Activated naive CD4-positive, alpha-beta T cell treated with Interleukin-2 at 50 U/mL for 16 hours (primary cell): Measurements from ENCODE around the gene SHOC1.
"Not testable (repeated sequence)": the region's sequence is repeated elsewhere in the genome, so short reads cannot be mapped to it uniquely, and the experiment has no call there.

ENCODE experiments used
- DNase-seq: peaks from one replicate; pipeline ENCODE4 v3.0.0-alpha.2; 2020

SHOC1 gene

DNA sequence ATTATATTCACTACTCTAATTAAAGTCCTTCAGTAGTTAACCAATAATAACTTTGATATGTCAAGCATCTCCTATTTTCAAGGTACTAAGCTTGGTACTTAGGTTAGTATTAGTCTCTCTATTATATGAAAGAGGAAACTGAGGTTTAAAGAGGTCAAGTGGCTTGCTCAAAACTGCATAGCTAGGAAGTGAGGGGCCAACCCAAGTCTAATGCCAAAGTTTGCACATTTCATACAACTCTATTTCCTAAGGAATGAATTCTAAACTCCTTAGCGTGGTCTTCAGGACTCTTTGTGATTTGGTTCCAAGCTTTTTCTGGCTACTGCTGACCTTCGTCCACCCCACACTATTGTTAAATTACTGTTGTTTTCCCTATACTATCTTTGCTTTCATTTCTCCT is 9.9 kb upstream of the SHOC1 start:
- DNase-seq = no peak

DNA sequence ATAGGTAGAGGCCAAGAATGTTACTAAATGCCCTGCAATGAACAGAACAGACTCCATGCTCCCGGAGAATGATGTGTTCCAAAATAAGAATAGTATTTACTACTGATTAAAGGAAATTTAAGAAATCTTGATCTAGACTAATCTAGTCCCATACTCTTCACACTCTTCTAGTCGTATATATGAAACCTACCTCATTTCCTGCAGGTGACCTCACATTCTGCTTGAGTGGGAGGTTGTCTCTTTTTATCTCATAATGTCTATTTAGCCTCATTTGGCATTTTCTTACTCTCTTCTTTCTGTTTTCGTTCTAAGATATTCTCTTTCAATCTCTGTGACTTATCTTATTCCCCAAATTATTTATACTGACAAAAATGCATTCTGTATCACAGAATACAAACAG is 9.2 kb upstream of the SHOC1 start:
- peak; percentile 14 for DNase-seq

DNA sequence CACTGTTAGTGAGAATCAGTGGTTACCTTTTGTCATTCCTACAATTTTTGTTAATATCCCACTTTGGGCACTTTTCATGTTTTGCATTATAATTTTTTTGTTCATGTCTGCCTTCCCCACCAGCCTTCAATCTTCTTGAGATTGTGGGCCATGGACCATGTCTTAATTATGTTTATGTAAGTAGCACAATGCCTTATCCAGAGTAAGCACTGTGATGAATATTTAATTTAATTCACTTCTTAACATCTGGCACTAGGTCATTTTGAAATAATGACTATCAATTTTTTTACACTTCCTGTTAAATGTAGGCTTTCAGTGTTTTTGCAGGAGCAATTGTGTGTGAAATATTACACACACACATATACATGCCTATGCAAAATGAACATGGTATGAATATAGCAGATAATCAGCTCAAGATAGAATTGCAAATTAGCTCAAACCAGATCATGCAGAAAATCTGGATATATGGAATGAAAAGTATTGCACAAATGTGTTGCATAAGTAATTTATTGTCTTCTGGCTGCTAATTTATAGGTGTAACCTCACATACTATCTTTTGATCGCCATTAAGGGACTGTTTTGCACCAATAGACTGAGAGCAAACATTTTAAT is 5.3 kb upstream of the SHOC1 start:
- no peak for DNase-seq

DNA sequence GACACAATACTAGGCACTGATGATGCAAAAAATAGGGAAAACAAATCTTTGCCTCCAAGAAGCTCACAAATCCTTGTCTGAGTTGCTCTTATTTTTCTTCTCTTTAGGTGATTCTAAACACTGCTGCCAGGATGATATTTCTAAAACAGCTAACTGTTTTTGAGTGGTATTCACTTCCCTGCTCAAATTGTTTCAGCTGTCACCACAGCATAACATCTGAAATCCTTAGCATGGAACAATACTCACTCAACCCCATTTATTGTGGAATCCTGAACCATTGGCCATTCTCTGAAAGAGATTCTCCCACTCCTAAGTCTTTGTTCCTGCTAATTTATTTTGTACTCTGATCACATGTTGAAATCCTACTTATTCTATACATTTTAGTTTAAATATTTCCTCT is 4.8 kb upstream of the SHOC1 start:
- no peak for DNase-seq

DNA sequence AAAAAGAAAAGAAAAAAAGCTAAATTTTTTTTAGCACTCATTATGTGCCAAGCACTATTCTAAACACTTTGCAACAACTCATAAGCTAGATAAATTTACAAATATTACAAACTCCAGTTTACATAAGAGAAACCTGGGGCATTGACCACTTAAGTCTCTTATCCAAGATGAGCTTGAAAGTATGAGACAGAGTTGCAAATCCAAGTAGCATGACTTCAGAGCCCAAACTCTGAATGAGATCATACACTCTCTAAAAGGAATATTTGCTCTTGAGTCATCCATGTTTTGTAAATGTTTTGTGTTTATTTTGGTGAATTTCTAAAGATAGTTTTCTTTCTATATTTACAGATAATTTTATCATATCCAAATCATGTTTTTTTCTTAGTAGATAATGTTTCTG is 4.0 kb upstream of the SHOC1 start:
- no peak for DNase-seq

DNA sequence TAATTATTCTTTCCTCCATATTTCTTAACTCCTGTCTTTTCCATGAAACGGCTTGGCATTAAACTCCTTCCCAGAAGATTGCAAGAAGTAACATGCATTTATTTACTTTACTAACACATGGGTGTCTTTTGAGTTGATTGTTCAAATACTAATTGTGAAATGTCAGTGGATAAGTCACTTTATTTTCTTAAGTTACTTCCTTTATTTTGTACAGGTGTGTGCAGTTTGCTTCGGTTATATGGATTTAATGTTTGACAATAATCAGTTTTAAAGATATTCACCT is 761 bp upstream of the SHOC1 start:
- no peak for DNase-seq

DNA sequence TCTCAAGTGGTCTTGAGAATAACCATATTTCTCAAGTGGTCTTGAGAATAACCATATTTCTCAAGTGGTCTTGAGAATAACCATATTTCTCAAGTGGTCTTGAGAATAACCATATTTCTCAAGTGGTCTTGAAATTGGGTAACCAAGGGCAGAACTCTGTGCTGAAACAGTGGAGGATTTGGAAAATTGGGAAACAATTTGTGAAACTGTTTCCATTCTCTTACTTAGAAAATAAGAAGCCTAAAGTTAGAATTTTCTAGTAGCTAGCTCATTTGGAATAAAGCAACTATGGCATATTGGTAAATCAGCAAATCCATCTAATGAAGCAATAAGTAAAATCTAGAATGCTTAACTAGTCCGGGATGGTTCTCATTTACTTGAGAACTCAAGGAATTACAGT is 2.9 kb downstream of the SHOC1 start:
- DNase-seq = not testable (repeated sequence)

DNA sequence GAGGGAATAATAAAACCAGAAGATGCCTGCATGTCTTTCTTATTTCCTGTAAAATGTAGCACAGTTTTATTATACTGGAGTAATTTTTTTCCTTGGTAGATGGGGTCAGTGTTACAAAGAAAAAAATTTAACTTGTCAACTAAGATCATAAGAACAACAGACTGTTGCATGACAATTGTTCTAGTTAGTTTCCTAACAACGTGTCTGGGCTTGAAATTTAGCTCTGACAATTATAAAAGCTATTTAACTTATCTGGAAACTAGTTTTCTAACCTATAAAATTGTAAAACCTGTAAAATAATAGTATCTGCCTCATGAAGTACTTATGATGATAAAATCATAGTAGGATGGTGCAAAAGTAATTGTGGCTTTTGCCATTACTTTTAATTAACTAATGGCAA is 4.9 kb downstream of the SHOC1 start:
- DNase-seq = no peak

DNA sequence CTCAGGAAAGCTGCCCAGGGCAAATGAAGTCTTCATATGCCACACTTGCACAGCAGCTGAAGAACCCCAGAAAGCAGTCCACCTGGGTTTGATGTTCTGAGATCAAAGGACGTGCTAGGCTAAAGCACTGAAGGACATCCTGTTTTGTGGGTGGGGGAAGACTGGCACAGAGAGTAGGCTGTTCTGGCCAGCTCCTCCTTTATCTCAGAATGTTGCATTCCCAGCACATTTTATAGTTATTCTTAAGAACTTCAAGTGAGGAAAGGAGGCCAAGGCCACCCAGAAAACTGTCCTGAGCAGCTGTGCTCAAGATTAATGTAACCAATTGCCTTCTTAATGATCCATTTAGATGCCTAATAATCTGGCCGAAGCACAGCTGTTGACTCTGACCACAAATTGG is 10.9 kb downstream of the SHOC1 start:
- no peak for DNase-seq

DNA sequence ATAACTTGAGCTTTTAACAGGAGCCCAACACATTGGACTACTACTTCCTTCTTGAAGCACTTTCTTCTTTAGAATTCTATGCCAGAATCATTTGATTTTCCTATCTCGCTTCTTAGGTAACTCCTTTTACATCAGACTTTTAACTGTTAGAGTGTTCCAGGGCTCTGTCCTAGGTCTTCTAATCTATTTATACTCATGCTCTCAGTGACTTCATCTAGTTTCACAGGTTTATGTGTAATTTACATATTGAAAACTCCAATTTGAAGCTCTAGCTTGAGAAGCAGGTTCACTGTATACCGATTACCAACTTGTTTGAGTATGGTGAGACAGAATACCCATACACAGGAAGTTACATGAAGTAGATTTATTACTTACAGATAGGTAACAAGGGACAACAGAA is 11.3 kb downstream of the SHOC1 start:
- no peak for DNase-seq

DNA sequence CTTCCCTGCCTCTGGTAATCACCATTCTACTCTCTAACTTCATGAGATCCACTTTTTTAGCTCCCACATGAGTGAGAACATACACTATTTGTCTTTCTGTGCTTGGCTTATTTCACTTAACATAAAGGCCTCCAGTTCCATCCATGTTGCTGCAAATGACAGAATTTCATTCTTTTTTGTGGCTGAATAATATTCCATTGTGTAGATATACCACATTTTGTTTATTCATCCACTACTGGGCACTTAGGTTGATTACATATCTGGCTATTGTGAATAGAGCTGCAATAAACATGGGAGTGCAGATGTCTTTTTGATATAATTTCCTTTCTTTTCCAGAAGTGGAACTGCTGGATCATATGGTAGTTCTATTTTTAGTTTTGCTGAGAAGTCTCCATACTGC is 28.7 kb downstream of the SHOC1 start:
- no peak for DNase-seq

DNA sequence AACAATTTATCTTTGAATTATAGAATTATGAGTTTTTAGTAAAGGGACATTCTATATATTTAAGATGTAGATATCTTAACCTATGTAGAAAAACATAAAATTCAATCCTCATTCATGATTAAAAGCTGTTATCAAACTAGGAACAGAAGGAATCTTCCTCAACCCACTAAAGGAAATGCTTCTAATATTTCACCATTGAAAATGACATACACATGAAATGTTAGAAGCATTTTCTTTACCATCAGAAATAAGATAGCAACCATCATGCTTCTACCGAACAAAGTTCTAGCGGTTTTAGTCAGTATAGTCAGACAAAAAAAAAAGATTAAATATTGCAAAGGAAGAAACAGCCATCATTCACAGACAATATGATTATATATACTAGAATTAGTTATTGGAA is 32.2 kb downstream of the SHOC1 start:
- no peak for DNase-seq

DNA sequence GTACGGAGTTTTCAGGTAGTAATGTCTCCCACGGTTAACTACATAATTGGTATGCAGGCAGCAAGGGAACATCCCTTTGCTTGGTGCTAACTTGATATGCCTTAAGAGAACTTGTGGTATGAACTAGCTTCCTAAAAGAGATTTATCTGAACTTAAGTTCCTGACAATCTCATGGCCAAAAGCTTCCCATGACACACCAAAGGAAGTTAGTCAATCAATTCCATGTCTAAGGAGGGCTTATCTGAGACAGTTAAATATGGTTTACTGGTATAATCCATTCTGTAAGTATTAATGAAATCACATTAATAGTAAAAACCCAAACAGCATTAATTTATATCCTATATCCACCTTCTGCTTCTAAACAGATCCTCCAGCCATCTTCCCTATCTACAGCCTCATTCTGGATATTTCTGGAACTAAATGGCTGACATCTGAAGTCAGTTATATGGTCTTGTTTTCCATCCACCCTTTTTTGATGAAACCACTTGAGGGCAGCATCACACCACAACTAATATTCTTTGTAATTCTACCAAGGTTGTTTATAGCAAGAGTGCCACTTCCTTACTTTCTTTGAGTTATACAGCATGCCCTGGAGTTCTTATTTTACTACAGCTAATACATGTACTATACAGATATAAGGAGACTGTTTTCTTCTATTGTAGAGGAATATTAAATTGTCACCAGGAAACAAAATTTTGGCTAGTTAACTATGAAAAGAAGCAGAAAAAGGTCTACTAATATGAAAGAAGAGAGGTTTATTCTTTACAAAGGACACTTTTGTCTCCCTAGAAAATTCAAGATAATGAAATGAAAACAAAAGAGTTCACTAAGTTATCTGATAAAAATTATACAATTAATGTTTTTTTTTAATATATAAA is 34.7 kb downstream of the SHOC1 start:
- DNase-seq = peak; percentile 21

DNA sequence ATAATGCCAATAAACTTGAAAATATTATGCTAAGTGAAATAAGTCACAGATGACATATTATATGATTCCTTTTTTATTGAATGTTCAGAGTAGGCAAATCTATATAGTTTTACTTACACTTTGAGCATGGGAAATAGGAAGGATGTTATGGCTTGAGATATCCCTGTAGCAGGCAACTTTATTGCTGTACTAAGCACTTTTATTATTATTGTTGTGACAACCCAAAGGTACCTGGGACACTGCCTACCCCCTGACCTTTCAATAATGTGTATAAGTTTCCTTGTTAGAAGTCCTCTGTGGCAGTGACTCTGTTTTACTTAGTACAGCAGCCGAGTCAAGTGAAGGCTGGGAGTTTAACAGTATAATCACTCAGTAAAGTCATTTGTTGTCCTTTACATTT is 39.9 kb downstream of the SHOC1 start:
- DNase-seq = no peak

DNA sequence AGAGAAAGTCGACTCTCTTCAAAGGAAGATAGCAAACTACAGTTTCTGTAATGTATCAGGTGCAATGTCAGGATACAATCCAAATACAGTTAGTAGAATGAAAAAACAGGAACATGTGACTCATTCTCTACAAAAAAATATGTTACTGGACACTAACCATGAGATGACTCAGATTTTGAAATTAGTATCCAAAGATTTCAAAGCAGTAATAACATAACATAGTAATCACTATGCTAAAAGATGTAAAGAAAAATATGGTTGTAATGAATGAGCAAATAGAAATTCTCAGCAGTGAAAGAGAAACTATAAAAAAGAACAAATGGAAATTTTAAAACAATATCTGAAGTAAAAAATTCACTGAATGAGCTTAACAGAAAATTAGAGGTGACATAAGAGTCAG is 42.3 kb downstream of the SHOC1 start:
- DNase-seq = no peak
